GM19193 (cell line): Measurements from ENCODE around the gene ARHGAP35.

Source experiments
- POLR2A ChIP-seq: IDR thresholded peaks from 4 replicates; pipeline ENCODE4 v1.6.1; 2011; ENCODE audit not compliant: insufficient read depth, insufficient read length; ENCODE audit errors: extremely low read depth

The ARHGAP35 gene

DNA sequence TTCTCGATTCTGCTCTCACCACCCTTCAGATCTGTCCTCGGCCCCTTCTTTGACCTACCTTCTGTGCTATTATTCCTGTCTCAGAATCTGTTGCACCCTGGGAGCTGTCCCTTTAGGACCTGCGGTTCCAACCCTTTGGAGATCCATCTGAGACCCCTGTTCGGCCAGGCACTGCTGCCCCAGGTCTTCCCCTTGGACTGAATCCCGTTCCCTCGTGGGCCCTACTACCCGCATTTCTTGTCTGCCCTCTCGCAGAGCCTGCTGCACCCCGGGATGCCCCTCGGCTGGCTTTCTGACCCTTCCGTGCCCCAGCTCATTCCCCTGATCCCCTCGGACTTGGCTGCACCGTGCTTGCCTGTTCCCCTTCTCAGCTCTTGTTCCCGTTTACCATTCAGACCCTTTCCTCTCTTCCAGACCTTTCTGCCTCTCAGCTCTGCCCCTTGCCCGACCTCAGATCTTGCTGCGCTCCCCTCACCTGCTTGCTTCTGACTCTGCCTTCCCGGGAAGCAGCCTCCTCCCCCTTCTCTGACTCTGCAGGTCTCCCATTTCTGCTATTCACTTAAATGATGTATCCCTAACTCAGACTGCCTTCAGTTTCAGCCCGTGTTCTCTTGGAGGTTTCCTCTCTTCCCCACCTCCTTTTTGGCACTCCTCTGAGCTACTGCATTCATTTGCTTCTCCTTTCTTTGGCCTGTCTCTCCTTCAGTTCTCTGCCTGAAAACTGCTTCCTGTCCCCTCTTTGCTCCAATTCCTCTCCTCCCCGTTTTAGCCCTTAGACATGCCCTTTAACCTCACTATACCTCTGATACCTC lies 1.1 kb downstream of the ARHGAP35 start:
- no peak for TF ChIP-seq POLR2A

GRCh38 chr19:46862503-46862834 lies 1.7 kb downstream of the ARHGAP35 start:
- TF ChIP-seq POLR2A: no peak

DNA sequence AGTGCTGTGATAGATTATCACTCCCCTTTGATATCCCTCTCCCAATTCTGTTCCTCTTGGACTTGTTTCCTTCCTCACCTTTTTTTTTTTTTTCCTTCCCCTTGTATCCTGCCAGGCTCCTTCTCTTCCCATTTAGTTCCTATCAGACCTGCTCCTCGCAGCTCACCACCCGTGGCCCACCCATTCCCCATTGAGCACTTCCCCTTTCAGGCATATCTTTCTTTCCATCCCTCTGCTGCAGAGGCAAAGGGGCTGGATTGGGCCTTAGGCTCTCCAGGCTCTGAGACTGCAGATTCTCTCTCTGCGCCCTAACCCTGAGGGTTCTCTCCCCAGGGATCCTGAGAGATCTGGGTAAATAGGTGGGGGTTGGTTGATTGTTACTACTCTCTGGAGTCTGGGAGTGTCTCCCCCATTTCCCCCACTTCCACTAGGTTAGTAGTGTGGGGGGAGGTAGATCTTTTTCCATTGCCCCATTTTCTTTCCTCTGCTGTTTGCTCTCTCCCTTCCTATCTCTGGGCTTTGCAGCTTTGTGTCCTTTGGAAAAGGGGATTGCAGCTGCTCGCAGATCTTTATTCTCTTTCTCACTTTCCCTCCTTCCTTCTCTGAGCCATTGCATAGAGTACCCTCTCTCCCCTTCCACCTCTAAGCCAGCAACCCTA lies 2.3 kb downstream of the ARHGAP35 start:
- TF ChIP-seq POLR2A: no peak

DNA sequence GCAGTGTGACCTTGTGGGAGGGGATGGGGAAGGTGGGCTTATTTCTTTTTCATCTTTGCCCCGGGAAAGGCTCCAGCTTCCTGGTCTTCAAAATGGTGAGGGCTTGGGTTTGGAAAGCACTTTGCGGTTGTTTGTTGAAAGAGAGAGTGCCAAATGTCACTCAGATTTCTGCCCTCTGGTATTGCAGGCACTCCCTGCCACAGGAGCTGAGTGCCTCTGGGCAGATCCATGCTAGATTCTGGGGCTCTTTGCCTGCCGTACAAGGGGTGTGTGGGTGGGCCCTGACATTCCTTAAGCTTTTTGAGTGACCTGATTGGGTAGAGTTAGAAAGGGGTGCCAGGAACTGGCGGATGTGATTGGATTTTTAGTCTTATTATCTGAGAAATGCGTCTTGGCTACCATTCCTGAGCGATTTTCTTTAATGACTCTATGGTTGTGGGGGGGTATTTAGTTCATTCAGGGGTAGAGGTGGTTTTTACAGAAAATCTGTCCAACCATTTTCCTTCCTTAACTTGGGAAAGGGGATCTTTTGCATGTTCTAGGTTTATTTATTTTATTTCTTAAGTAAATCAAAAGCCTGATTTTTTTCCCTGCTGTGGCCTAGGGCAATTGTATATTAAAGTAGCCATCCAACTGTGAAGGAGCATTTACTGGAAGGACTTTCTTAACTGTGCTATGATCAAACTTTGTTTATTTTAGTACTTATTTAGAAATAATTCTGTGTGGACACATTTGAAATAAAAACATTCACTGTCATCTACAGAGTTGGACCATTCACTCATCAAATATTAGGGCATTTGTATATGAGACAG lies 3.2 kb downstream of the ARHGAP35 start:
- no peak for TF ChIP-seq POLR2A

GRCh38 chr19:46866407-46867136 lies 5.8 kb downstream of the ARHGAP35 start:
- TF ChIP-seq POLR2A: no peak

- TF ChIP-seq POLR2A: no peak
Observed at GRCh38 chr19:46867170-46867569, 6.4 kb downstream of the ARHGAP35 start.

- TF ChIP-seq POLR2A: no peak
Observed at GRCh38 chr19:46868025-46868802, 7.4 kb downstream of the ARHGAP35 start.

DNA sequence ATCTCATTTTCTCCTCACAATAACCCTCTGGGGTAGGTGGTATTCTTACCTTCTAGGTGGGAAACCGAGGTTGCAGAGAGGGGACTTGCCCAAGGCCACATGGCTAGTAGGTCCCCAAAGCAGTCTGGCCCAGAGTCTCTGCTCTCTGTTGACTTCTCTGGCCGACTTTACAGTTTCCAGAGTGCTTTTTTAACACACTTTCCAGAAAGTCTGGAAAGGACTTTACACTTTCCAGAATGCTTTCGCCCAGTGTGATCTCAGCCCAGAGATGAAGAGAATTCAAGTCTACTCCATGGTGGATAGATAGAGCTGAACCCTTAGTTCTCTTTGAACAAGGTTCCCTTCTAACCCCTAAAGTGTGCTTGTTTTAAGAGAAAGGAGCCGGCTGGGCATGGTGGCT lies 12.2 kb downstream of the ARHGAP35 start:
- no peak for TF ChIP-seq POLR2A

DNA sequence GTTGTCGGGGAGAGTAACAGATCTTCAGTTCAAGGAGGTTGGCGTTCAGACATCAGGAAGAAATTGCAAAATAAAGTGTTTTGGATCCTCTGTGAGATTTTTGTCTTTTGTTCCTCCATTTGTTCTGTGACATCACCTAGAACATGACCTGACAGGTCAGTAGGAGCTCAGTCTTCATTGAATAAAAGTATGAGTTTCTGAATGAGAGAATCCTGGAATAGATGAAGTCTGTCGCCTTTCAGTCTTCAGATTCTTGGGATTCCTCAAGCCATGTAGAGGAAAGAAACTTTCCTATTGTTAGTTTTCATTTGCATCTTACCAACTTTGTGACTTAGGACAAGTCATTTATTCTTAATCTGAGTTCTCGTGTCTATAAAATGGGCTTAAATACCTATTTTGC lies 14.4 kb downstream of the ARHGAP35 start:
- TF ChIP-seq POLR2A: no peak

DNA sequence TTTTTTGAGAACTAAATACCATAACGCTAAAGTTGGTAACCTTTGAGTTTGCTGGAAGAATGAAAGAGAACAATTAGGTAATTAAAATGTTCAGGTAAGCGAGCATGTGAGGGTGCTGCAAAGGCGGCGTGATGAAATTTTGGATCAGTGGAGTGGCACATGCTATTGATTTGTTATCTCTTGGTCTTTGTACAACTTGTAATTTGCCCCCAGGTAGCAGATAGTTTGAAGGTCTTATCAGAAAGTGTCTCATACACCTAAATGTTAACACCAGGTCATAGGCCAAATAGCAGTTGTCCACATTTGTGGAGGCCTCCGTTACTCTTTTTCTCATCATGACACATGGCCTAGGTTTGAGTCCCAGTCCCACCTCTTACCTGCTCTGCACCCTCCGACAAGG lies 14.9 kb downstream of the ARHGAP35 start:
- TF ChIP-seq POLR2A: no peak

DNA sequence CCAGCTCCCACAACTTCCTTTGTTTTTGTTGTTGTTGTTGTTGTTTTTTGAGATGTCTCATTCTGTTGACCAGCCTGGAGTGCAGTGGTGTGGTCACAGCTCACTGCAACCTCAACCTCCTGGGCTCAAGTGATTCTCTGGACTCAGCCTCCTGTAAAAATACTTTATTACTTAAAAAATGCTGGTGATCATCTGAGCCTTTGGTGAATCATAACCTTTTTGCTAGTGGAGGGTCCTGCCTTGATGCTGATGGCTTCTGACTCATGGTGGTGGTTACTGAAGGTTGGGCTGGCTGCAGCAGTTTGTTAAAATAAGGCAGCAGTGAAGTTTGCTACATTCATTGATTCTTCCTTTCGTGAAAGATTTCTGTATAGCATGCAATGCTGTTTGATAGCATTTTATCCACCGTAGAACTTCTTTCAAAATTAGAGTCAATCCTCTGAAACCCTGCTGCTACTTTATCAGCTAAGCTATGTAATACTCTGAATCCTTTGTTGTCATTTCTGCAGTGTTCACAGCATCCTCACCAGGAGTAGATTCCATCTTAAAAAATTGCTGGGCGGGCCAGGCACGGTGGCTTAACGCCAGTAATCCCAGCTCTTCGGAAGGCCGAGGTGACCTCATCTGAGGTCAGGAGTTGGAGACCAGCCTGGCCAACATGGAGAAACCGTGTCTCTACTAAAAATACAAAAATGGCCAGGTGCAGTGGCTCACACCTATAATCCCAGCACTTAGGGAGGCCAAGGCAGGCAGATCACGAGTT lies 18.0 kb downstream of the ARHGAP35 start:
- TF ChIP-seq POLR2A: no peak

- no peak for TF ChIP-seq POLR2A
Observed at GRCh38 chr19:46880431-46880830, 19.6 kb downstream of the ARHGAP35 start.

DNA sequence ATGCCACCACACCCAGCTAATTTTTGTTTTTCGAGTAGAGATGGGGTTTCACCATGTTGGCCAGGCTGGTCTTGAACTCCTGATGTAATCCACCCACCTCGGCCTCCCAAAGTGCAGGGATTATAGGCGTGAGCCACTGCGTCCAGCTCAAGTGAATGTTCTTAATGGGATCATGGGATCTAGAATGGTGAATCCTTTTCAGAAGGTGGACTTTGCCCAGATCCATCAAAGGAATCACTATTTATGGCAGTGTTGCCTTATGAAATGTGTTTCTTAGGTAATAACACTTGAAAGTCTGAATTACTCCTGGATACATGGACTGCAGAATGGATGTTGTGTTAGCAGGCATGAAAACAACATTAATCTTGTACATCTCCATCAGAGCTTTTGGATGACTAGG lies 20.3 kb downstream of the ARHGAP35 start:
- no peak for TF ChIP-seq POLR2A

DNA sequence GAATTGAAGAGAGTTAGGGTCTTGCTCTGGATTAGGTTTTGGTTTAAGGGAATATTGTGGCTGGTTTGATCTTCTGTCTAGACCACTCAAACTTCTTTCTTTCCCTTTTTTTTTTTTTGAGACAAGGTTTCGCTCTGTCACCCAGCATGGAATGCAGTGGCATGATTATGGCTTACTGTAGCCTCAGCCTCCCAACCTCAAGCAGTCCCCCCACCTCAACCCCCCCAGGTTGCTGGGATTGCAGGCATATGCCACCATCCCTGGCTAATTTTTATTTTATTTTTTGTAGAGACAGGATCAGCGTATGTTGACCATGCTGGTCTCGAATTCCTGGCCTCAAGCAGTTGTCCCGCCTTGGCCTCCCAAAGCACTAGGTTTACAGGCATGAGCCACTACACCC lies 21.2 kb downstream of the ARHGAP35 start:
- TF ChIP-seq POLR2A: no peak

- TF ChIP-seq POLR2A: no peak
Observed at GRCh38 chr19:46885411-46885810, 24.6 kb downstream of the ARHGAP35 start.
